Muscle of leg (tissue), 11 donors: ENCODE results near the gene SPOCK2. TPM values are rescaled to one million over a fixed set of nuclear protein-coding genes. Genes with fewer than 3 reads are reported as not detected.
A peak's percentile ranks its signal among the peaks of the same experiment; 100 is the strongest.

Source experiments
- DNase-seq: peaks from one replicate; pipeline ENCODE4 v3.0.0; 2013
- H3K27ac ChIP-seq: one replicate; pipeline ENCODE4 v1.5.1; 2013; ENCODE audit warnings: mild to moderate bottlenecking, low read length, control low read depth
- H3K27me3 ChIP-seq: one replicate; pipeline ENCODE4 v1.6.1; 2013; ENCODE audit warnings: low read length; ENCODE audit not compliant: control insufficient read depth, insufficient read depth
- H3K36me3 ChIP-seq: one replicate; pipeline ENCODE4 v1.6.1; 2013; ENCODE audit warnings: low read length; ENCODE audit not compliant: control insufficient read depth, insufficient read depth
- H3K4me1 ChIP-seq: one replicate; pipeline ENCODE4 v1.6.1; 2013; ENCODE audit warnings: low read length; ENCODE audit not compliant: control insufficient read depth, insufficient read depth
- H3K4me3 ChIP-seq: one replicate; pipeline ENCODE4 v1.5.1; 2013; ENCODE audit warnings: low read length, control low read depth
- H3K9me3 ChIP-seq: replicated peaks from 2 replicates; pipeline ENCODE4 v1.6.1; 2013; ENCODE audit warnings: low read depth, low read length; ENCODE audit not compliant: control insufficient read depth
- WGBS: methylation state at CpG from one replicate; pipeline ENCODE4 v1.1.5; 2013; ENCODE audit warnings: missing lambda C conversion rate; ENCODE audit not compliant: insufficient coverage; 5-methylcytosine and 5-hydroxymethylcytosine counted together
- polyA plus RNA-seq, 8 donors: library from polyadenylated mRNA; unstranded; fragments of 120-200 nt; gene quantifications; one replicate each; pipeline versions ENCODE4 v1.2.1 to v1.2.3, GENCODE V29; 2013; ENCODE audit warnings: inconsistent platforms in 1 of 8, low replicate concordance in 1 of 8; ENCODE audit not compliant: insufficient read length in 8 of 8, insufficient read depth in 1 of 8
- total RNA-seq: library from RNA; stranded (reverse); fragments of 120-200 nt; gene quantifications from one replicate; pipeline ENCODE4 v1.2.4, GENCODE V29; 2013

Gene SPOCK2
- total and polyA plus RNA-seq, 9 donors, result 3.6 to 6.2 (median 4.0) TPM

- H3K36me3 ChIP-seq, result peaks cover 44% of the 10 kb centered on the region
- H3K4me3 ChIP-seq, result no peak overlapping the region
- DNase-seq, result no peak
- peaks cover 80% of the 10 kb centered on the region for H3K4me1 ChIP-seq
- WGBS, result 59% methylated on average over 3 of the region's 7 CpGs
- no peaks in the 10 kb centered on the region for H3K9me3 ChIP-seq
- H3K27me3 ChIP-seq, result no peaks in the 10 kb centered on the region
- H3K27ac ChIP-seq, result peak overlapping the region; percentile 93
These were observed 77.9 kb downstream of the SPOCK2 start for GRCh38 chr10:72010234-72010973.

GRCh38 chr10:72009425-72010081 is 78.8 kb downstream of the SPOCK2 start:
- peaks cover 77% of the 10 kb centered on the region for H3K4me1 ChIP-seq
- peak overlapping the region; percentile 93 for H3K27ac ChIP-seq
- peak; percentile 91 for DNase-seq
- no peaks in the 10 kb centered on the region for H3K9me3 ChIP-seq
- peaks cover 49% of the 10 kb centered on the region for H3K36me3 ChIP-seq
- no peak overlapping the region for H3K4me3 ChIP-seq
- WGBS, result 9% methylated on average over 6 of the region's 12 CpGs
- H3K27me3 ChIP-seq, result no peaks in the 10 kb centered on the region

- Histone ChIP-seq H3K4me1 (peaks cover 73% of the 10 kb centered on the region), H3K4me3 (no peak overlapping the region), H3K27me3 (no peaks in the 10 kb centered on the region), H3K36me3 (peaks cover 49% of the 10 kb centered on the region), H3K9me3 (no peaks in the 10 kb centered on the region), H3K27ac (peak overlapping the region; percentile 93)
- DNase-seq, result no peak
- 40% methylated on average over 1 of the region's 9 CpGs for WGBS
These were observed 79.3 kb downstream of the SPOCK2 start for GRCh38 chr10:72009051-72009424.

Other genes with a start within 250 kb of the SPOCK2 start
- 414 TPM for gene PSAP, start 237.3 kb downstream of the SPOCK2 start, total RNA-seq
- gene PSAP, start 237.3 kb downstream of the SPOCK2 start, polyA plus RNA-seq, result 100 to 1,000 TPM; 430 to 581 (median 485) TPM
- gene CHST3, start 124.2 kb downstream of the SPOCK2 start, total RNA-seq, result 12.3 TPM
- gene CHST3, start 124.2 kb downstream of the SPOCK2 start, polyA plus RNA-seq, result 10 to 100 TPM; 10.2 to 19.0 (median 14.3) TPM
- gene ANAPC16, start 127.5 kb upstream of the SPOCK2 start, total RNA-seq, result 103 TPM
- gene ANAPC16, start 127.5 kb upstream of the SPOCK2 start, polyA plus RNA-seq, result 100 to 1,000 TPM; 110 to 139 (median 118) TPM
- gene ASCC1, start 127.7 kb upstream of the SPOCK2 start, total RNA-seq, result 16.2 TPM
- 10 to 100 TPM; 22.6 to 33.0 (median 25.6) TPM for gene ASCC1, start 127.7 kb upstream of the SPOCK2 start, polyA plus RNA-seq
- 83.1 TPM for gene DDIT4, start 185.4 kb upstream of the SPOCK2 start, total RNA-seq
- gene DDIT4, start 185.4 kb upstream of the SPOCK2 start, polyA plus RNA-seq, result 10 to 100 TPM; 67.2 to 99.8 (median 71.6) TPM